A549 (cell line): ENCODE data around the gene KBTBD13. TPM values are rescaled to one million over a fixed set of nuclear protein-coding genes. Genes with fewer than 3 reads are reported as not detected.

Source experiments
- ATAC-seq, 2 experiments: fragments of 200-7000 bp in 1 of 2; fragments of >200 bp in 1 of 2; cut with Nextera tagmentation in 1 of 2; cut with Tn5 transposase in 1 of 2; 3 replicates each; pipeline versions ENCODE4 v1.8.0 to v1.9.1; 2018 to 2020; ENCODE audit warnings: mild to moderate bottlenecking in 1 of 2, moderate library complexity in 1 of 2
- CTCF ChIA-PET: fragments of 300-600 bp; sonication (Branson Sonifier 250); formaldehyde crosslinking; extraction: SDS; loops from one replicate; lab custom pipeline; 2021; ENCODE audit warnings: antibody characterized with exemption, inconsistent platforms; lab: Yijun Ruan, JAX
- POLR2A ChIA-PET: fragments of 350-600 bp; formaldehyde crosslinking; extraction: SDS; loops from one replicate; lab custom pipeline; 2021; ENCODE audit warnings: antibody characterized with exemption, inconsistent platforms; lab: Yijun Ruan, JAX
- DNase-seq, 2 experiments: peaks; one replicate each; pipeline versions ENCODE4 v3.0.0 to v3.0.0-alpha.2; 2011 to 2016; ENCODE audit warnings: low read depth in 1 of 2, low spot score in 1 of 2
- FAIRE-seq: peaks from 2 replicates; lab custom pipeline; 2011; peaks lifted over from hg19 to GRCh38; lab: Jason Lieb, UNC
- H3K27ac ChIP-seq, 2 experiments: fragments of >200 bp; sonication (Bioruptor Twin); formaldehyde crosslinking; 3 replicates each; pipeline ENCODE4 v1.5.1; 2016 to 2017
- H3K4me1 ChIP-seq: fragments of >200 bp; sonication (Bioruptor Twin); formaldehyde crosslinking; 3 replicates; pipeline ENCODE4 v1.6.1; 2016
- H3K4me2 ChIP-seq: fragments of >200 bp; sonication (Bioruptor Twin); formaldehyde crosslinking; 3 replicates; pipeline ENCODE4 v1.6.1; 2016
- H3K4me3 ChIP-seq: fragments of >200 bp; sonication (Bioruptor Twin); formaldehyde crosslinking; 3 replicates; pipeline ENCODE4 v1.5.1; 2016
- H3K9me3 ChIP-seq: fragments of >200 bp; sonication (Bioruptor Twin); formaldehyde crosslinking; 3 replicates; pipeline ENCODE4 v1.6.1; 2016
- BCL3 ChIP-seq: fragments of >200 bp; sonication (Bioruptor Twin); formaldehyde crosslinking; IDR thresholded peaks from 3 replicates; pipeline ENCODE4 v1.6.1; 2016
- CEBPB ChIP-seq, 2 experiments: fragments of >200 bp in 1 of 2; sonication (Bioruptor Twin) in 1 of 2; formaldehyde crosslinking in 1 of 2; IDR thresholded peaks; 2 replicates each; pipeline ENCODE4 v1.6.1; 2012 to 2016
- ELK1 ChIP-seq: fragments of 150-350 bp; IDR thresholded peaks from 2 replicates; pipeline ENCODE4 v1.6.1; 2014; ENCODE audit warnings: low read depth, mild to moderate bottlenecking, low read length
- EP300 ChIP-seq, 2 experiments: fragments of >200 bp; sonication (Bioruptor Twin); formaldehyde crosslinking; IDR thresholded peaks; 2 replicates in 1 of 2; 3 replicates in 1 of 2; pipeline ENCODE4 v1.6.1; 2016 to 2017
- FOSB ChIP-seq: fragments of 250-450 bp; sonication (Bioruptor Pico); IDR thresholded peaks from 2 replicates; pipeline ENCODE4 v1.5.0; 2020; ENCODE audit warnings: mild to moderate bottlenecking, moderate library complexity
- FOXS1 ChIP-seq: fragments of 250-450 bp; sonication (Bioruptor Pico); IDR thresholded peaks from 2 replicates; pipeline ENCODE4 v1.5.0; 2020; ENCODE audit warnings: mild to moderate bottlenecking, moderate library complexity
- HDAC2 ChIP-seq: fragments of 200-600 bp; sonication (generic); IDR thresholded peaks from 2 replicates; pipeline ENCODE4 v1.6.1; 2016
- HMGXB4 ChIP-seq: fragments of 250-450 bp; sonication (Bioruptor Pico); IDR thresholded peaks from 2 replicates; pipeline ENCODE4 v1.5.0; 2021; ENCODE audit warnings: mild to moderate bottlenecking, moderate library complexity, borderline replicate concordance
- NFE2L2 ChIP-seq: fragments of 150-350 bp; conservative IDR thresholded peaks from 2 replicates; pipeline ENCODE4 v1.6.1; 2014; ENCODE audit warnings: low read length
- PHF8 ChIP-seq: fragments of 200-600 bp; sonication (generic); IDR thresholded peaks from 2 replicates; pipeline ENCODE4 v1.6.1; 2016; ENCODE audit warnings: low read depth, mild to moderate bottlenecking, antibody characterized with exemption, moderate library complexity, borderline replicate concordance
- POLR2AphosphoS2 ChIP-seq: conservative IDR thresholded peaks from 2 replicates; pipeline ENCODE4 v1.6.1; 2012; ENCODE audit warnings: low read length, improper control_type of control experiment, inconsistent platforms
- RCOR1 ChIP-seq: fragments of 150-350 bp; IDR thresholded peaks from 2 replicates; pipeline ENCODE4 v1.6.1; 2014; ENCODE audit warnings: antibody characterized with exemption, low read length, low read depth
- RFX5 ChIP-seq: fragments of 450-650 bp; IDR thresholded peaks from 2 replicates; pipeline ENCODE4 v1.7.1; 2014; ENCODE audit warnings: antibody characterized with exemption, mild to moderate bottlenecking, moderate library complexity
- TP53 ChIP-seq: fragments of 250-450 bp; sonication (Bioruptor Pico); IDR thresholded peaks from 2 replicates; pipeline ENCODE4 v1.5.0; 2021; ENCODE audit warnings: mild to moderate bottlenecking, moderate library complexity
- ZC3H11A ChIP-seq: fragments of 450-650 bp; IDR thresholded peaks from 2 replicates; pipeline ENCODE4 v1.6.1; 2014; ENCODE audit warnings: antibody characterized with exemption, mild to moderate bottlenecking
- WGBS: methylation state at CpG from one replicate; pipeline ENCODE4 v1.1.6; 2017; ENCODE audit errors: missing lambda C conversion rate; 5-methylcytosine and 5-hydroxymethylcytosine counted together
- polyA plus RNA-seq, 4 experiments: library from polyadenylated mRNA; depleted of rRNA in 3 of 4; stranded (reverse); fragments of >200 nt; fragmentation: RNase III in 1 of 4; extraction: RNeasy Plus Mini Kit Qiagen cat#74134 plus additional on column Dnase treatment in 1 of 4; gene quantifications; 2 replicates in 3 of 4; 3 replicates in 1 of 4; pipeline ENCODE4 v1.2.3, GENCODE V29; 2011 to 2017
- TF ChIP-seq, protein P1 (sequence below): fragments of 200-600 bp; sonication (generic); IDR thresholded peaks from 2 replicates; pipeline ENCODE4 v1.6.1; 2016; ENCODE audit warnings: antibody characterized with exemption, mild to moderate bottlenecking, moderate library complexity

The KBTBD13 gene
- polyA plus RNA-seq, 2 of the 4 experiments (the other 2 are of a cell fraction): not detected

- TF ChIP-seq, protein P1, sequence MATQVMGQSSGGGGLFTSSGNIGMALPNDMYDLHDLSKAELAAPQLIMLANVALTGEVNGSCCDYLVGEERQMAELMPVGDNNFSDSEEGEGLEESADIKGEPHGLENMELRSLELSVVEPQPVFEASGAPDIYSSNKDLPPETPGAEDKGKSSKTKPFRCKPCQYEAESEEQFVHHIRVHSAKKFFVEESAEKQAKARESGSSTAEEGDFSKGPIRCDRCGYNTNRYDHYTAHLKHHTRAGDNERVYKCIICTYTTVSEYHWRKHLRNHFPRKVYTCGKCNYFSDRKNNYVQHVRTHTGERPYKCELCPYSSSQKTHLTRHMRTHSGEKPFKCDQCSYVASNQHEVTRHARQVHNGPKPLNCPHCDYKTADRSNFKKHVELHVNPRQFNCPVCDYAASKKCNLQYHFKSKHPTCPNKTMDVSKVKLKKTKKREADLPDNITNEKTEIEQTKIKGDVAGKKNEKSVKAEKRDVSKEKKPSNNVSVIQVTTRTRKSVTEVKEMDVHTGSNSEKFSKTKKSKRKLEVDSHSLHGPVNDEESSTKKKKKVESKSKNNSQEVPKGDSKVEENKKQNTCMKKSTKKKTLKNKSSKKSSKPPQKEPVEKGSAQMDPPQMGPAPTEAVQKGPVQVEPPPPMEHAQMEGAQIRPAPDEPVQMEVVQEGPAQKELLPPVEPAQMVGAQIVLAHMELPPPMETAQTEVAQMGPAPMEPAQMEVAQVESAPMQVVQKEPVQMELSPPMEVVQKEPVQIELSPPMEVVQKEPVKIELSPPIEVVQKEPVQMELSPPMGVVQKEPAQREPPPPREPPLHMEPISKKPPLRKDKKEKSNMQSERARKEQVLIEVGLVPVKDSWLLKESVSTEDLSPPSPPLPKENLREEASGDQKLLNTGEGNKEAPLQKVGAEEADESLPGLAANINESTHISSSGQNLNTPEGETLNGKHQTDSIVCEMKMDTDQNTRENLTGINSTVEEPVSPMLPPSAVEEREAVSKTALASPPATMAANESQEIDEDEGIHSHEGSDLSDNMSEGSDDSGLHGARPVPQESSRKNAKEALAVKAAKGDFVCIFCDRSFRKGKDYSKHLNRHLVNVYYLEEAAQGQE: no peak
Measured at GRCh38 chr15:65037309-65037708, 39.2 kb upstream of the KBTBD13 start (continued).

GRCh38 chr15:65038428-65038827 lies 38.1 kb upstream of the KBTBD13 start:
- POLR2A ChIA-PET: interaction anchor here (0.6 kb wide), 1 partner anchor 14 kb away, joined by 3 read pairs; no protein-coding TSS in a partner anchor
- H3K27ac ChIP-seq: no peak overlapping the region; a peak in 1 of 6 replicates
- no peaks in the 10 kb centered on the region for H3K9me3 ChIP-seq
- TF ChIP-seq ZC3H11A (no peak), HDAC2 (no peak), FOSB (CRISPR knock-in tag) (no peak), BCL3 (no peak), HMGXB4 (CRISPR knock-in tag) (no peak), POLR2AphosphoS2 (no peak), NFE2L2 (no peak), ELK1 (no peak), EP300 (IDR thresholded peaks at IDR 0.05) (no peak), PHF8 (no peak)
- TF ChIP-seq, all 56 proteins: peak for 0
- Histone ChIP-seq H3K4me3 (no peak overlapping the region), H3K4me2 (no peak overlapping the region), H3K4me1 (peaks cover 19% of the 10 kb centered on the region)
- FAIRE-seq: no peak
- 93% methylated on average over 3 of the region's 3 CpGs for WGBS
- DNase-seq: no peak
- CTCF ChIA-PET: interaction anchor here (0.6 to 33.7 kb wide), 4 partner anchors 6 to 232 kb away, joined by 3 to 1280 read pairs (median 79); partner anchors contain the start of genes KBTBD13 and RASL12
- ATAC-seq: no peak

GRCh38 chr15:65038836-65039235 lies 37.7 kb upstream of the KBTBD13 start:
- no peak overlapping the region for H3K4me2 ChIP-seq
- ChIA-PET POLR2A (interaction anchor here (0.6 kb wide), 1 partner anchor 15 kb away, joined by 3 read pairs; no protein-coding TSS in a partner anchor), CTCF (interaction anchor here (0.6 to 33.7 kb wide), 7 partner anchors 6 to 450 kb away, joined by 3 to 1280 read pairs (median 5); partner anchors contain the start of genes KBTBD13 and RASL12)
- no peak for FAIRE-seq
- no peak for DNase-seq
- peak overlapping the region in 1 of 2 experiments; percentile 6; a peak in 1 of 6 replicates for H3K27ac ChIP-seq
- TF ChIP-seq FOXS1 (CRISPR knock-in tag): no peak
- TF ChIP-seq CEBPB (IDR thresholded peaks at IDR 0.05): no peak
- no peak for TF ChIP-seq RFX5
- no peak for TF ChIP-seq POLR2AphosphoS2
- no peak for TF ChIP-seq TP53 (CRISPR knock-in tag)
- TF ChIP-seq RCOR1: no peak
- TF ChIP-seq, all 56 proteins: peak for 0
- Histone ChIP-seq H3K9me3 (no peaks in the 10 kb centered on the region), H3K4me1 (peaks cover 19% of the 10 kb centered on the region), H3K4me3 (no peak overlapping the region)
- ATAC-seq: no peak
- 79% methylated on average over 5 of the region's 5 CpGs for WGBS
